ENCODE results near the gene COL4A4. TPM values are rescaled to one million over a fixed set of nuclear protein-coding genes. Genes with fewer than 3 reads are reported as not detected.

Gene COL4A4
- total RNA-seq, 4 donors from 2014 or later: 0.53 to 24.8 (median 0.95) TPM

- Histone ChIP-seq H3K9me3 (no peaks in the 10 kb centered on the region), H3K36me3 (no peaks in the 10 kb centered on the region), H3K27ac (no peak overlapping the region), H3K4me3 (no peak overlapping the region), H3K27me3 (no peaks in the 10 kb centered on the region), H3K4me1 (no peaks in the 10 kb centered on the region)
- TF ChIP-seq, protein P1, sequence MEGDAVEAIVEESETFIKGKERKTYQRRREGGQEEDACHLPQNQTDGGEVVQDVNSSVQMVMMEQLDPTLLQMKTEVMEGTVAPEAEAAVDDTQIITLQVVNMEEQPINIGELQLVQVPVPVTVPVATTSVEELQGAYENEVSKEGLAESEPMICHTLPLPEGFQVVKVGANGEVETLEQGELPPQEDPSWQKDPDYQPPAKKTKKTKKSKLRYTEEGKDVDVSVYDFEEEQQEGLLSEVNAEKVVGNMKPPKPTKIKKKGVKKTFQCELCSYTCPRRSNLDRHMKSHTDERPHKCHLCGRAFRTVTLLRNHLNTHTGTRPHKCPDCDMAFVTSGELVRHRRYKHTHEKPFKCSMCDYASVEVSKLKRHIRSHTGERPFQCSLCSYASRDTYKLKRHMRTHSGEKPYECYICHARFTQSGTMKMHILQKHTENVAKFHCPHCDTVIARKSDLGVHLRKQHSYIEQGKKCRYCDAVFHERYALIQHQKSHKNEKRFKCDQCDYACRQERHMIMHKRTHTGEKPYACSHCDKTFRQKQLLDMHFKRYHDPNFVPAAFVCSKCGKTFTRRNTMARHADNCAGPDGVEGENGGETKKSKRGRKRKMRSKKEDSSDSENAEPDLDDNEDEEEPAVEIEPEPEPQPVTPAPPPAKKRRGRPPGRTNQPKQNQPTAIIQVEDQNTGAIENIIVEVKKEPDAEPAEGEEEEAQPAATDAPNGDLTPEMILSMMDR (IDR thresholded peaks at IDR 0.05): no peak
- TF ChIP-seq POLR2A (IDR thresholded peaks at IDR 0.05): no peak
- no peak for DNase-seq
Observed at GRCh38 chr2:226953826-226954225, 210.2 kb downstream of the COL4A4 start.

GRCh38 chr2:226953206-226953605, 210.8 kb downstream of the COL4A4 start:
- Histone ChIP-seq H3K4me1 (no peaks in the 10 kb centered on the region), H3K36me3 (no peaks in the 10 kb centered on the region), H3K27ac (no peak overlapping the region), H3K9me3 (no peaks in the 10 kb centered on the region), H3K4me3 (no peak overlapping the region), H3K27me3 (no peaks in the 10 kb centered on the region)
- DNase-seq: no peak
- TF ChIP-seq, protein P1 (IDR thresholded peaks at IDR 0.05): no peak
- TF ChIP-seq POLR2A (IDR thresholded peaks at IDR 0.05): no peak

Small RNA genes lying within 50 kb of the gene (small RNA-seq; reads per million reads assigned to genes)
- 0 reads per million in 2 donors for gene RF00554

Other genes with a start within 250 kb of the COL4A4 start
- gene COL4A3, start 419 bp upstream of the COL4A4 start, total RNA-seq: 10 to 100 TPM in 2 of 4 donors, 1 to 10 TPM in 1, under 1 TPM in 1; under 0.01 to 67.7 (median 10.2) TPM
- gene MFF, start 161.0 kb upstream of the COL4A4 start, total RNA-seq: 100 to 1,000 TPM in 3 of 4 donors, 10 to 100 TPM in 1; 64.8 to 182 (median 109) TPM
- 100 to 1,000 TPM in 3 of 4 donors, 1 to 10 TPM in 1; 4.1 to 489 (median 221) TPM for gene TM4SF20, start 215.1 kb upstream of the COL4A4 start, total RNA-seq
- gene SCYGR1, start 223.7 kb upstream of the COL4A4 start, total RNA-seq: not detected

All from Peyer's patch (tissue), 4 donors.